Suprapubic skin (tissue), 4 donors: Measurements from ENCODE around the gene CHRNE.
"Not testable (repeated sequence)": the region's sequence is repeated elsewhere in the genome, so short reads cannot be mapped to it uniquely, and the experiment has no call there.

ENCODE experiments used
- EP300 ChIP-seq: sonication (generic); formaldehyde crosslinking; IDR thresholded peaks from one replicate; pipeline ENCODE4 v1.6.1; 2017; ENCODE audit warnings: antibody characterized with exemption
- POLR2A ChIP-seq, 2 donors: fragments of 450-650 bp; IDR thresholded peaks; one replicate each; pipeline ENCODE4 v1.6.1; 2017; ENCODE audit warnings: antibody characterized with exemption in 2 of 2, mild to moderate bottlenecking in 2 of 2, moderate library complexity in 2 of 2
- POLR2AphosphoS5 ChIP-seq, 3 donors: sonication (generic); formaldehyde crosslinking; IDR thresholded peaks; one replicate each; pipeline ENCODE4 v1.6.1; 2017; ENCODE audit warnings: antibody characterized with exemption in 3 of 3
- TF ChIP-seq, protein P1 (sequence below), 2 donors: fragments of 200-600 bp in 1 of 2; fragments of 450-650 bp in 1 of 2; sonication (generic) in 1 of 2; IDR thresholded peaks; one replicate each; pipeline ENCODE4 v1.5.1; 2016 to 2019; ENCODE audit warnings: antibody characterized with exemption in 2 of 2, mild to moderate bottlenecking in 1 of 2, moderate library complexity in 1 of 2

DNA sequence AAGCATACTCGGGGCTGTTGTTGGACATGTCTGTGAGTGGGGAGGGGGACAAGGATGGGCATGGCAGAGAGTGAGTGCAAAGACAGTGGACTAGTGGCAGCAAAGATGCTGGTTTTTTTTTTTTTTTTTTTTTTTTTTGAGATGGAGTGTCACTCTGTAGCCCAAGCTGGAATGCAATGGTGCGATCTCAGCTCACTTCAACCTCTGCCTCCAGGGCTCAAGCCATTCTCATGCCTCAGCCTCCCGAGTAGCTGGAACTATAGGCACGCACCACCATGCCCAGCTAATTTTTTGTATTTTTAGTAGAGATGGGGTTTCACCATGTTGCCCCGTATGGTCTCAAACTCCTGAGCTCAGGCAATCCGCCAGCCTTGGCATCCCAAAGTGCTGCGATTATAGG is 45.6 kb downstream of the CHRNE start:
- TF ChIP-seq, protein P1, sequence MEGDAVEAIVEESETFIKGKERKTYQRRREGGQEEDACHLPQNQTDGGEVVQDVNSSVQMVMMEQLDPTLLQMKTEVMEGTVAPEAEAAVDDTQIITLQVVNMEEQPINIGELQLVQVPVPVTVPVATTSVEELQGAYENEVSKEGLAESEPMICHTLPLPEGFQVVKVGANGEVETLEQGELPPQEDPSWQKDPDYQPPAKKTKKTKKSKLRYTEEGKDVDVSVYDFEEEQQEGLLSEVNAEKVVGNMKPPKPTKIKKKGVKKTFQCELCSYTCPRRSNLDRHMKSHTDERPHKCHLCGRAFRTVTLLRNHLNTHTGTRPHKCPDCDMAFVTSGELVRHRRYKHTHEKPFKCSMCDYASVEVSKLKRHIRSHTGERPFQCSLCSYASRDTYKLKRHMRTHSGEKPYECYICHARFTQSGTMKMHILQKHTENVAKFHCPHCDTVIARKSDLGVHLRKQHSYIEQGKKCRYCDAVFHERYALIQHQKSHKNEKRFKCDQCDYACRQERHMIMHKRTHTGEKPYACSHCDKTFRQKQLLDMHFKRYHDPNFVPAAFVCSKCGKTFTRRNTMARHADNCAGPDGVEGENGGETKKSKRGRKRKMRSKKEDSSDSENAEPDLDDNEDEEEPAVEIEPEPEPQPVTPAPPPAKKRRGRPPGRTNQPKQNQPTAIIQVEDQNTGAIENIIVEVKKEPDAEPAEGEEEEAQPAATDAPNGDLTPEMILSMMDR (IDR thresholded peaks at IDR 0.05): not testable (repeated sequence)
- TF ChIP-seq POLR2AphosphoS5 (IDR thresholded peaks at IDR 0.05); POLR2A (IDR thresholded peaks at IDR 0.05); EP300: not testable (repeated sequence)
